PC-9 (cell line): ENCODE data around the gene XXYLT1. TPM values are rescaled to one million over a fixed set of nuclear protein-coding genes. Genes with fewer than 3 reads are reported as not detected.

ENCODE experiments used
- BruUV-seq: library from RNA; stranded (reverse); fragments of 400-500 nt; replicated peaks from 2 replicates; lab custom pipeline; 2021; lab: Mats Ljungman, UMichigan
- CTCF ChIA-PET: fragments of 300-600 bp; sonication (Branson Sonifier 250); formaldehyde crosslinking; loops from one replicate; lab custom pipeline; 2022; ENCODE audit warnings: antibody characterized with exemption; lab: Charles Lee
- POLR2A ChIA-PET: fragments of 300-600 bp; sonication (Branson Sonifier 250); formaldehyde crosslinking; loops from one replicate; lab custom pipeline; 2022; ENCODE audit warnings: antibody characterized with exemption; ENCODE audit not compliant: unreplicated experiment; lab: Charles Lee
- DNase-seq, 2 experiments: peaks; one replicate each; pipeline versions ENCODE4 v3.0.0 to v3.0.0-alpha.2; 2015 to 2022; ENCODE audit warnings: mixed read lengths in 1 of 2
- H2AFZ ChIP-seq: fragments of 200-600 bp; sonication (generic); 2 replicates; pipeline ENCODE4 v1.8.1; 2017; ENCODE audit warnings: antibody characterized with exemption
- H3F3A ChIP-seq: fragments of 200-600 bp; sonication (generic); 2 replicates; pipeline ENCODE4 v1.8.1; 2017; ENCODE audit warnings: antibody characterized with exemption, mild to moderate bottlenecking, low read depth; ENCODE audit not compliant: insufficient read depth
- H3K27ac ChIP-seq: fragments of 200-600 bp; sonication (generic); 2 replicates; pipeline ENCODE4 v1.6.1; 2016; ENCODE audit warnings: mixed run types
- H3K27me3 ChIP-seq: fragments of 200-600 bp; sonication (generic); 2 replicates; pipeline ENCODE4 v1.6.1; 2016; ENCODE audit warnings: low read depth, mixed run types; ENCODE audit not compliant: insufficient read depth
- H3K36me3 ChIP-seq: fragments of 200-600 bp; sonication (generic); 2 replicates; pipeline ENCODE4 v1.6.1; 2016; ENCODE audit warnings: low read depth, mixed run types
- H3K4me1 ChIP-seq: fragments of 200-600 bp; sonication (generic); replicated peaks from 2 replicates; pipeline ENCODE4 v1.6.1; 2016; ENCODE audit warnings: mixed run types; ENCODE audit not compliant: insufficient read depth
- H3K4me2 ChIP-seq: fragments of 200-600 bp; sonication (generic); 2 replicates; pipeline ENCODE4 v1.6.1; 2017; ENCODE audit warnings: mixed run types
- H3K4me3 ChIP-seq: fragments of 200-600 bp; sonication (generic); 2 replicates; pipeline ENCODE4 v1.6.1; 2016; ENCODE audit warnings: mixed run types
- H3K79me2 ChIP-seq: fragments of 200-600 bp; sonication (generic); 2 replicates; pipeline ENCODE4 v1.6.1; 2017; ENCODE audit warnings: low read depth, mixed run types
- H3K9me2 ChIP-seq: fragments of 200-600 bp; sonication (generic); 2 replicates; pipeline ENCODE4 v1.8.1; 2017; ENCODE audit warnings: mild to moderate bottlenecking; ENCODE audit not compliant: insufficient read depth
- H3K9me3 ChIP-seq: fragments of 200-600 bp; sonication (generic); 2 replicates; pipeline ENCODE4 v1.8.1; 2016; ENCODE audit warnings: low read depth; ENCODE audit not compliant: insufficient read depth
- H4K20me1 ChIP-seq: fragments of 200-600 bp; sonication (generic); 2 replicates; pipeline ENCODE4 v1.8.1; 2017; ENCODE audit not compliant: insufficient read depth
- EZH2 ChIP-seq: fragments of 200-600 bp; sonication (generic); IDR thresholded peaks from 2 replicates; pipeline ENCODE4 v1.8.0; 2017; ENCODE audit warnings: antibody characterized with exemption, low read depth
- intact Hi-C: fragments of 100-400 bp; cut with micrococcal nuclease; formaldehyde crosslinking; loops from one replicate; pipeline ENCODE4 v1.10.0; 2022; ENCODE audit not compliant: unreplicated experiment
- total RNA-seq: library from RNA; stranded (reverse); gene quantifications from 2 replicates; pipeline ENCODE4 v1.2.3, GENCODE V29; 2021
- TF ChIP-seq, protein P1 (sequence below): fragments of 200-600 bp; sonication (generic); conservative IDR thresholded peaks from 2 replicates; pipeline ENCODE4 v1.6.1; 2017; ENCODE audit warnings: mixed run types, antibody characterized with exemption, mild to moderate bottlenecking, moderate library complexity

The XXYLT1 gene
- total RNA-seq, 1 experiment from 2014 or later = 13.3 TPM

DNA sequence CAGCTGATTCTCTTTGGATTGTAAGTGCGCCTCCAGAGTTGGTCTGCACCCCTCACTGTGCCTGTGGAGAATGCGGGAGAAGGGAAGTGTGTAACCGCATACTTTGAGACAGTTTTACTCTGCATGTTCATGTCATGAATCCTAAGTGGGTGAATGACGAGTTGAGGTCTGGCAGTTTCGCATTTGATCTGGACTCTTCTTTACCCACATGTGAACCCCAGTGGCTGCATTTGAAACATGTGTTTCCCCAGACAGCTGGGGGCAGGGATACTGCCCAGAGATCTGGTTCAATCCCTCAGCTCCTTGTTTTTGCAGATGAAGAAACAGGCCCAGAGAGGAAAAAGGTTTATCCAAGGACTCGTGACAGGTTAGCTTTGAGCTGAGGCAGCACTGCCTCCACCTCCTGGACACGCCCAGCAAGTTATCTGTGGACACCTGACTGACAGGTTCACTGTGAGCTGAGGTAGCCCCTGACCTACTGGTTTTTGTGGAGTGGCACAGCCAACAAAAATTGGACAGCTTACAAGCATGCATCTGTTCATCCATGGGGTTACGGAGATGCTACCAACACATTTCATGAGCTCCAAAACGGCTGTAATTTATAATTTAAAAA lies 207.3 kb downstream of the XXYLT1 start:
- Histone ChIP-seq H3K79me2 (no peaks in the 10 kb centered on the region), H3K36me3 (no peaks in the 10 kb centered on the region), H3K27me3 (no peaks in the 10 kb centered on the region), H2AFZ (no peak overlapping the region), H3K4me2 (no peak overlapping the region; the same call in 1 of the 2 replicates), H3K9me2 (no peaks in the 10 kb centered on the region), H3K9me3 (no peaks in the 10 kb centered on the region), H3K4me1 (peaks cover 10% of the 10 kb centered on the region), H4K20me1 (no peaks in the 10 kb centered on the region), H3F3A (no peaks in the 10 kb centered on the region; the same call in 1 of the 2 replicates), H3K27ac (no peak overlapping the region), H3K4me3 (no peak overlapping the region)
- intact Hi-C loops = no loop called here
- DNase-seq = no peak
- POLR2A ChIA-PET = no interaction called here
- TF ChIP-seq, protein P1, sequence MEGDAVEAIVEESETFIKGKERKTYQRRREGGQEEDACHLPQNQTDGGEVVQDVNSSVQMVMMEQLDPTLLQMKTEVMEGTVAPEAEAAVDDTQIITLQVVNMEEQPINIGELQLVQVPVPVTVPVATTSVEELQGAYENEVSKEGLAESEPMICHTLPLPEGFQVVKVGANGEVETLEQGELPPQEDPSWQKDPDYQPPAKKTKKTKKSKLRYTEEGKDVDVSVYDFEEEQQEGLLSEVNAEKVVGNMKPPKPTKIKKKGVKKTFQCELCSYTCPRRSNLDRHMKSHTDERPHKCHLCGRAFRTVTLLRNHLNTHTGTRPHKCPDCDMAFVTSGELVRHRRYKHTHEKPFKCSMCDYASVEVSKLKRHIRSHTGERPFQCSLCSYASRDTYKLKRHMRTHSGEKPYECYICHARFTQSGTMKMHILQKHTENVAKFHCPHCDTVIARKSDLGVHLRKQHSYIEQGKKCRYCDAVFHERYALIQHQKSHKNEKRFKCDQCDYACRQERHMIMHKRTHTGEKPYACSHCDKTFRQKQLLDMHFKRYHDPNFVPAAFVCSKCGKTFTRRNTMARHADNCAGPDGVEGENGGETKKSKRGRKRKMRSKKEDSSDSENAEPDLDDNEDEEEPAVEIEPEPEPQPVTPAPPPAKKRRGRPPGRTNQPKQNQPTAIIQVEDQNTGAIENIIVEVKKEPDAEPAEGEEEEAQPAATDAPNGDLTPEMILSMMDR = no peak
- TF ChIP-seq EZH2 = no peak
- no TSS peak for BruUV-seq
- CTCF ChIA-PET = interaction anchor here (0.6 to 0.7 kb wide), 2 partner anchors 110 to 798 kb away, joined by 3 to 5 read pairs; no protein-coding TSS in a partner anchor

DNA sequence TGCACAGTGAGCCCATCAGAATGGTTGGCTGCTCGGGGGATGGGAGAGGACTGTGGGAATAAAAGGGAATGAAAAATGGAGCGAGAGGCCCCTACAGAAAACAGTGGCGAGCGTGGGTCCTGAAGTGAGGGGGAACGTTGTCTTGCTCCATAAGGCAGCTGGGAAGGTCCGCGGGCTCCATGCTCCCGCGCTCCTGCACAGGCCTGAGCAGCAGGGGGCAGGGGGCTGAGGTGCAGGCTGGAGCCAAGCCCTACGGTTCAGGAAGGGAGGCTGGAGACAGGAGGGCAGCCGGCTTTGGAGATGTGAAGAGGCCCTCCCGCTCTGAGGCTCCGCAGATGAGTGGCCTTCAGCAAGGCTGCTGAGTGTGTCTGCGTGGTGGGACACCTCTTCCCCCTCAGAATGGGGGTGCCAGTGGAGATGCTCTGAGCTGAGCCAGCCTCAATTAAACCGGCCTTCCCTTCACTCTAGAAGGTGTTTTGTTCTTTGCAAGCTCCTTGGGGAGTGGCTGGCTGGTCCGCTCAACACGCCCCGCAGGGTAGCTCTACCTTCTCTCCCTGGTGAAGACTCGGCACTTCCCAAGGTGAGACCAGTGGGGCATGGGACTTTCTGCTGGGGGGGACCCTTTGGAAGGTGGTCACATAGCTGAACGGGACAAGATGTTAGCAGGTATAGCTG lies 208.0 kb downstream of the XXYLT1 start:
- Histone ChIP-seq H3K9me3 (no peaks in the 10 kb centered on the region), H3K27me3 (no peaks in the 10 kb centered on the region), H3K27ac (no peak overlapping the region), H4K20me1 (no peaks in the 10 kb centered on the region), H3K79me2 (no peaks in the 10 kb centered on the region), H2AFZ (no peak overlapping the region), H3K4me2 (no peak overlapping the region), H3K4me3 (no peak overlapping the region), H3K4me1 (peaks cover 10% of the 10 kb centered on the region), H3F3A (no peaks in the 10 kb centered on the region; the same call in 1 of the 2 replicates), H3K9me2 (no peaks in the 10 kb centered on the region), H3K36me3 (no peaks in the 10 kb centered on the region)
- TF ChIP-seq, protein P1 = no peak
- TF ChIP-seq EZH2 = no peak
- BruUV-seq = no TSS peak
- DNase-seq = no peak
- intact Hi-C loops = no loop called here
- ChIA-PET CTCF (no interaction called here), POLR2A (no interaction called here)

DNA sequence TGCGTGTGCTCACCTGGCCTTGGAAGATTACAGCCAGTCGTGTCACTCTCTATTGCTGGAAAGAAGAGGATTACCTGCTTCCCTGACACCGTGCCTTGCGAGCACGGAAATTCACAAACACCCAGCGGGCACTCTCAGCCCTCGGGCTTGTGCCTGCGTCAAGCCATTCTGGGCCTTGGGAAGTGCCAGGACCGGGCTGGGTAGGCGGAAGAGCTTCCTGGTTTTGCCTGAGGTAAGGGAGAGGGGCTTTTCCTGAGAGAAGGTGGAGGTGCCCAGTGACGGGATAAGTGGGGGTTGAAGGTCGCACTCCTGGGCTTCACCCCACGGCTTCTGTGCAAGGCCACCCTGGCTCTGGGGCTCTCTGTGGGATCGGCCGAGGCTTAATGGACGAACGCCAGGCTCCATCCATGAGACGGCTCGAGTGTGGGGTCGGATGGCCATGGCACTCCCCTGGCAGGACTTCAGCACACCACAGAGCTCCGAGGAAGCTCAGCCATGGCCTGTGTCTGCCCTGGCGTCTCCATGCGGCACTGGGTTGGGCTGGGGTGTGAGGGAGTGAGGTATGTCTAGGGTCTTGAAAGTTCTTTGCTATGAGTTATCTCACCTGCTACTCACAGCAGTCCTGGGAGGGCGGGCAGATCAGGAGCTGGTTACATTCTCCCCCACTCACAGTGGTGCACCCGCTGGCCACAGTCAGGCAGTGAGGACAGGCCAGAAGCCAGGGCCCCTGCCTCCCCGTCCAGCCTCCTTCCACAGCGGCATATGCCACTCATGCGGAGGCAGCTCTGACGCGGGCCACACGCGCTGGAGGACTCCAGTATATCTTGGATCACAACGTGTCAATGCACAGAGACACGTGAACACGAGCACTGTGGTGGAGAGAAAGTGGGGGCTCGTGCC lies 209.0 kb downstream of the XXYLT1 start:
- intact Hi-C loops = no loop called here
- TF ChIP-seq, protein P1 = no peak
- no peak for TF ChIP-seq EZH2
- POLR2A ChIA-PET = no interaction called here

More for the DNA sequence above, 209.0 kb downstream of the XXYLT1 start:
- H3F3A ChIP-seq = no peaks in the 10 kb centered on the region; the same call in 1 of the 2 replicates
- no peaks in the 10 kb centered on the region for H3K9me2 ChIP-seq
- H3K4me1 ChIP-seq = peaks cover 10% of the 10 kb centered on the region
- H2AFZ ChIP-seq = no peak overlapping the region
- no peaks in the 10 kb centered on the region for H3K36me3 ChIP-seq
- no peak overlapping the region for H3K4me3 ChIP-seq
- CTCF ChIA-PET = interaction anchor here (0.6 kb wide), 1 partner anchor 746 kb away, joined by 3 read pairs; no protein-coding TSS in a partner anchor
- H4K20me1 ChIP-seq = no peaks in the 10 kb centered on the region
- no peak overlapping the region for H3K4me2 ChIP-seq
- H3K27me3 ChIP-seq = no peaks in the 10 kb centered on the region
- H3K9me3 ChIP-seq = no peaks in the 10 kb centered on the region
- DNase-seq = no peak
- BruUV-seq = no TSS peak
- H3K27ac ChIP-seq = no peak overlapping the region
- no peaks in the 10 kb centered on the region for H3K79me2 ChIP-seq
